ENCODE results near the gene PRKCD.

DNA sequence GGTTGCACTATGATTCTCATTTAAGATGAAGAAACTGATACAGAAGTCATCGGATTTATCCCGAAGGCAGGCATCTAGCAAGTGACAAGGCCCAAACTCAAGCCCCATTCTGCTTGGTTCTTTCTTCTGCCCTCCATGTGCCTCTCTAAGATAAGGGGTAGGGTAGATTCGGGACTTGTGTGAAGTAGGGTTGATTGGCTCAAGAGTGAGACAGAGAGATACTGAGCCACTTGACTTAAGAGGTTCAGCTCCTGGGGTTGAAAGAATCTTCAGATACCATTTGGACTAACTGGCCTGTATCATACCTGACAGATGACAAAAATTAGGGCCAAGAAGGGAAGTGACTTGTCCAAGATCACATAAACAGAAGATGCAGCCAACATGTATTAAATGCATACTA lies 31.7 kb upstream of the PRKCD start:
- TF ChIP-seq CTCF (IDR thresholded peaks at IDR 0.05; ENCODE audit: poor library complexity) (no peak), EZH2 (IDR thresholded peaks at IDR 0.05; ENCODE audit: borderline replicate concordance) (no peak)
